ENCODE results near the gene PSMA8. TPM values are rescaled to one million over a fixed set of nuclear protein-coding genes. Genes with fewer than 3 reads are reported as not detected.
"Not testable (repeated sequence)": the region's sequence is repeated elsewhere in the genome, so short reads cannot be mapped to it uniquely, and the experiment has no call there.

The PSMA8 gene
- total and polyA plus RNA-seq, 8 donors: 0.10 to 0.31 TPM; not detected in 6

- 91 to 96% (median 93%) methylated on average over 5 of the region's 5 CpGs for WGBS, 5 donors
- Histone ChIP-seq H3K9me3 (peaks cover 0 to 5% (median 0%) of the 10 kb centered on the region in 4 donors), H3K4me3 (no peak overlapping the region), H3K27me3 (no peaks in the 10 kb centered on the region), H3K27ac (no peak overlapping the region), H3K36me3 (no peaks in the 10 kb centered on the region), H3K4me1 (no peaks in the 10 kb centered on the region)
- intact Hi-C loops (cut with DNase I; ENCODE audit: low total_unique reads): no loop called here
- TF ChIP-seq EP300 (IDR thresholded peaks at IDR 0.05): no peak
- no peak for TF ChIP-seq POLR2A (IDR thresholded peaks at IDR 0.05)
- TF ChIP-seq POLR2AphosphoS5 (IDR thresholded peaks at IDR 0.05): no peak
- TF ChIP-seq CTCF (IDR thresholded peaks at IDR 0.05): no peak
- no peak for DNase-seq
These were observed 36.1 kb upstream of the PSMA8 start for GRCh38 chr18:26097563-26097962.

GRCh38 chr18:26103579-26103978, 30.1 kb upstream of the PSMA8 start:
- Histone ChIP-seq H3K27me3 (no peaks in the 10 kb centered on the region), H3K36me3 (no peaks in the 10 kb centered on the region), H3K4me1 (no peaks in the 10 kb centered on the region), H3K9me3 (no peaks in the 10 kb centered on the region), H3K4me3 (no peak overlapping the region), H3K27ac (no peak overlapping the region)
- no peak for TF ChIP-seq POLR2A (IDR thresholded peaks at IDR 0.05)
- DNase-seq: peak in 1 of 2 donors; percentile 8
- intact Hi-C loops (cut with DNase I; ENCODE audit: low total_unique reads): no loop called here
- 45 to 59% (median 52%) methylated on average over 5 of the region's 5 CpGs for WGBS, 5 donors

- TF ChIP-seq POLR2A (IDR thresholded peaks at IDR 0.05): no peak
- TF ChIP-seq EP300 (IDR thresholded peaks at IDR 0.05): no peak
- TF ChIP-seq POLR2AphosphoS5 (IDR thresholded peaks at IDR 0.05): no peak
- TF ChIP-seq CTCF (IDR thresholded peaks at IDR 0.05): no peak
- Histone ChIP-seq H3K36me3 (no peaks in the 10 kb centered on the region), H3K4me1 (no peaks in the 10 kb centered on the region), H3K9me3 (no peaks in the 10 kb centered on the region), H3K4me3 (no peak overlapping the region), H3K27me3 (no peaks in the 10 kb centered on the region), H3K27ac (no peak overlapping the region)
- 81 to 94% (median 89%) methylated on average over 1 of the region's 1 CpG for WGBS, 5 donors
- intact Hi-C loops (cut with DNase I; ENCODE audit: low total_unique reads): no loop called here
- no peak for DNase-seq
These were observed 29.6 kb upstream of the PSMA8 start for GRCh38 chr18:26104035-26104434.

GRCh38 chr18:26119246-26119645, 14.4 kb upstream of the PSMA8 start:
- intact Hi-C loops (cut with DNase I; ENCODE audit: low total_unique reads): no loop called here
- no peak overlapping the region for H3K4me3 ChIP-seq
- H3K36me3 ChIP-seq: no peaks in the 10 kb centered on the region
- no peak overlapping the region for H3K27ac ChIP-seq
- WGBS, 5 donors: 79 to 89% (median 81%) methylated on average over 5 of the region's 5 CpGs
- no peak for DNase-seq
- no peaks in the 10 kb centered on the region for H3K27me3 ChIP-seq
- no peak for TF ChIP-seq CTCF (IDR thresholded peaks at IDR 0.05)
- no peaks in the 10 kb centered on the region for H3K4me1 ChIP-seq
- no peaks in the 10 kb centered on the region for H3K9me3 ChIP-seq

GRCh38 chr18:26121476-26121875, 12.2 kb upstream of the PSMA8 start:
- no peaks in the 10 kb centered on the region for H3K9me3 ChIP-seq
- no peaks in the 10 kb centered on the region for H3K4me1 ChIP-seq
- intact Hi-C loops (cut with DNase I; ENCODE audit: low total_unique reads): no loop called here
- no peaks in the 10 kb centered on the region for H3K27me3 ChIP-seq
- H3K27ac ChIP-seq: no peak overlapping the region
- WGBS, 5 donors: 64 to 86% (median 83%) methylated on average over 1 of the region's 1 CpG
- TF ChIP-seq POLR2AphosphoS5 (IDR thresholded peaks at IDR 0.05) (no peak), POLR2A (IDR thresholded peaks at IDR 0.05) (no peak), CTCF (IDR thresholded peaks at IDR 0.05) (no peak), EP300 (IDR thresholded peaks at IDR 0.05) (no peak)
- H3K4me3 ChIP-seq: no peak overlapping the region
- H3K36me3 ChIP-seq: no peaks in the 10 kb centered on the region
- DNase-seq: no peak

GRCh38 chr18:26121994-26122393, 11.7 kb upstream of the PSMA8 start:
- H3K36me3 ChIP-seq; H3K4me3 ChIP-seq; H3K27ac ChIP-seq; H3K4me1 ChIP-seq; H3K27me3 ChIP-seq; intact Hi-C loops (cut with DNase I; ENCODE audit: low total_unique reads); DNase-seq; H3K9me3 ChIP-seq: not testable (repeated sequence)
- 84 to 94% (median 90%) methylated on average over 2 of the region's 2 CpGs for WGBS, 5 donors
